Gastroesophageal sphincter (tissue), 3 donors: ENCODE measurements around the gene ZDHHC6.

ENCODE experiments used
- CTCF ChIP-seq, 4 experiments: fragments of 200-600 bp in 2 of 4; fragments of 450-650 bp in 2 of 4; sonication (generic) in 1 of 4; IDR thresholded peaks; one replicate each; pipeline ENCODE4 v1.5.1; 2017 to 2019; ENCODE audit warnings: antibody characterized with exemption in 4 of 4, mild to moderate bottlenecking in 2 of 4, moderate library complexity in 2 of 4
- EP300 ChIP-seq: sonication (generic); formaldehyde crosslinking; IDR thresholded peaks from one replicate; pipeline ENCODE4 v1.6.1; 2017; ENCODE audit warnings: antibody characterized with exemption, mild to moderate bottlenecking
- POLR2AphosphoS5 ChIP-seq: sonication (generic); formaldehyde crosslinking; IDR thresholded peaks from one replicate; pipeline ENCODE4 v1.6.1; 2017; ENCODE audit warnings: antibody characterized with exemption

- TF ChIP-seq CTCF (IDR thresholded peaks at IDR 0.05): peak in 1 of 4 experiments; percentile 31
- no peak for TF ChIP-seq EP300
- no peak for TF ChIP-seq POLR2AphosphoS5
Measured at GRCh38 chr10:112475575-112476218, 29.0 kb upstream of the ZDHHC6 start.
